K562 (cell line): ENCODE measurements around the gene SDR42E2. TPM values are rescaled to one million over a fixed set of nuclear protein-coding genes. Genes with fewer than 3 reads are reported as not detected.
A peak's percentile ranks its signal among the peaks of the same experiment; 100 is the strongest.

Source experiments
- ATF7 ChIP-seq: fragments of 450-650 bp; IDR thresholded peaks from 2 replicates; pipeline ENCODE4 v1.7.1; 2014; ENCODE audit warnings: mild to moderate bottlenecking, moderate library complexity
- HDAC2 ChIP-seq: fragments of 450-650 bp; IDR thresholded peaks from 2 replicates; pipeline ENCODE4 v1.6.1; 2016; ENCODE audit warnings: mild to moderate bottlenecking
- JUNB ChIP-seq: fragments of 450-650 bp; formaldehyde crosslinking; conservative IDR thresholded peaks from 2 replicates; pipeline ENCODE4 v1.4.0; 2020; ENCODE audit warnings: mild to moderate bottlenecking
- NEUROD1 ChIP-seq: fragments of 150-350 bp; IDR thresholded peaks from 2 replicates; pipeline ENCODE4 v1.6.1; 2014; ENCODE audit warnings: borderline replicate concordance, low read length, low read depth; ENCODE audit not compliant: partially characterized antibody
- SP1 ChIP-seq: sonication (generic); formaldehyde crosslinking; IDR thresholded peaks from 2 replicates; pipeline ENCODE4 v1.8.1; 2022; ENCODE audit warnings: mild to moderate bottlenecking, missing genetic modification reagents
- STAT5B ChIP-seq: fragments of 250-450 bp; sonication (Bioruptor Pico); IDR thresholded peaks from 2 replicates; pipeline ENCODE4 v1.8.0; 2021; ENCODE audit warnings: mild to moderate bottlenecking, inconsistent platforms
- TBP ChIP-seq: optimal IDR thresholded peaks from 2 replicates; pipeline ENCODE3; 2011; ENCODE audit warnings: low read depth, low read length, improper control_type of control experiment
- TGIF2 ChIP-seq: sonication (generic); formaldehyde crosslinking; IDR thresholded peaks from 2 replicates; pipeline ENCODE4 v1.8.1; 2022; ENCODE audit warnings: mild to moderate bottlenecking, missing genetic modification reagents, moderate library complexity
- U2AF2 ChIP-seq: fragments of 200-400 bp; formaldehyde crosslinking; optimal IDR thresholded peaks from 2 replicates; pipeline ENCODE3; 2017; ENCODE audit warnings: low read depth, mild to moderate bottlenecking, low read length
- ZNF146 ChIP-seq: IDR thresholded peaks from one replicate; pipeline ENCODE4 v1.6.1; 2018; ENCODE audit warnings: missing compliant biosample characterization; ENCODE audit not compliant: unreplicated experiment
- ZNF41 ChIP-seq: fragments of 250-450 bp; sonication (Bioruptor Pico); conservative IDR thresholded peaks from 2 replicates; pipeline ENCODE4 v1.4.0; 2020; ENCODE audit warnings: mild to moderate bottlenecking
- ZNF695 ChIP-seq: fragments of 450-650 bp; formaldehyde crosslinking; IDR thresholded peaks from 2 replicates; pipeline ENCODE4 v1.4.0; 2020; ENCODE audit warnings: mild to moderate bottlenecking, moderate library complexity
- ZNF76 ChIP-seq: fragments of 250-450 bp; sonication (Bioruptor Pico); IDR thresholded peaks from 2 replicates; pipeline ENCODE4 v1.4.0; 2020; ENCODE audit warnings: mild to moderate bottlenecking, moderate library complexity, borderline replicate concordance
- ZNF778 ChIP-seq: fragments of 450-650 bp; formaldehyde crosslinking; IDR thresholded peaks from 2 replicates; pipeline ENCODE4 v1.4.0; 2020; ENCODE audit warnings: mild to moderate bottlenecking, moderate library complexity
- polyA plus RNA-seq, 8 experiments: library from polyadenylated mRNA; depleted of rRNA in 4 of 8; stranded (reverse) in 5 of 8; unstranded in 3 of 8; fragments of >200 nt; fragmentation: Nextera tagmentation in 2 of 8; fragmentation: Illumina TruSeq in 1 of 8; extraction: Ambion mirVana in 2 of 8; extraction: Trizol in 1 of 8; gene quantifications; 2 replicates each; pipeline versions ENCODE4 v1.2.1 to v1.2.3, GENCODE V29; 2011 to 2014; ENCODE audit warnings: inconsistent platforms in 1 of 8, missing spikeins in 1 of 8
- total RNA-seq, 7 experiments: library from RNA; depleted of rRNA in 6 of 7; stranded (reverse); fragments of >200 nt in 6 of 7; fragmentation: Illumina TruSeq in 2 of 7; extraction: Trizol in 2 of 7; gene quantifications; 2 replicates each; pipeline versions ENCODE4 v1.2.1 to v1.2.3, GENCODE V29; 2011 to 2021; ENCODE audit warnings: low replicate concordance in 1 of 7
- TF ChIP-seq, protein P1 (sequence below): fragments of 250-450 bp; sonication (Bioruptor Pico); IDR thresholded peaks from 2 replicates; pipeline ENCODE4 v1.5.0; 2021; ENCODE audit warnings: mild to moderate bottlenecking, borderline replicate concordance
- TF ChIP-seq, protein P2 (sequence below): sonication (generic); formaldehyde crosslinking; IDR thresholded peaks from 2 replicates; pipeline ENCODE4 v1.8.1; 2023; ENCODE audit warnings: mild to moderate bottlenecking, missing genetic modification reagents
- TF ChIP-seq, protein P3 (sequence below): sonication (generic); formaldehyde crosslinking; IDR thresholded peaks from 2 replicates; pipeline ENCODE4 v1.8.0; 2022; ENCODE audit warnings: mild to moderate bottlenecking, low read depth, missing genetic modification reagents
- TF ChIP-seq, protein P4 (sequence below): fragments of 250-450 bp; sonication (Bioruptor Pico); IDR thresholded peaks from 2 replicates; pipeline ENCODE4 v1.4.0; 2020

SDR42E2 gene
- total and polyA plus RNA-seq, 9 of the 15 experiments (the other 6 are each of a cell fraction or from before 2014, with no cell fraction given): 0.03 to 0.07 (median 0.04) TPM; not detected in 4

DNA sequence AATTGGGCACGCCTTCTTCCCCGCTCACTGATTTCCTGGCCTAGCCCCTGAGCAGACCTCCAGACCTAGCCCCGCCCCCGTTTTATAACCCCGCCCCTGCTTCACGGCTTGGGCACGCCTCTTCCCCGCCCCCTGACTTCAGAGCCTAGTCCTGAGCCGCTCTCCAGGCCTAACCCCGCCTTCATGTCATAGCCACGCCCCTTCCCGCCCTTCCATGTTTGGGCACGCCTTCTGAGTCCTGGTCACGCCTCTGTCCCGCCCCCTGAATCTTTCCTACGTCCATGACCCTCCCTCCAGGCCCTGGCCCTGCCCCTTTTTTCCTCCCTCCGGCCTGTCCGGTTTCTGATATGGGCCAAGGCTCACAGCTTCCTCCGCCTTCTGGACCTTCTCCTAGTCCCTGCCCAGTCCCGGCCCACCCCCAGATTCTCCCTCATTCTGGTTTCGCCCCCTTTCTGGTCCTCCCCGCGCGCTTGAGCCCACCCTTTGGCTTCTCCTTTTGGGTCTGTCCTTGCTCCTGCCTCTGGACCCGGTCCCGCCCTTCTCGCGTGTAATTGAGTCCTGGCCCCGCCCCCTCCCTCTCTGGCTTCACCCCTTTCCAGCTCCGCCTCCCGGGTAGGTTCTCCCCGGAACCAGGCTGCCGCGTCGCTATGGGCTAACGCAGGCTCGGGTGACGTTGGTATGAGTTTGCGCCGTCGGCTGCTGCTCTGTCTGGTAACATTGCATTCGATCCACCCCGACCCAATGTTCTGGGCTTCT is 28.6 kb downstream of the SDR42E2 start (continued):
- TF ChIP-seq, protein P1, sequence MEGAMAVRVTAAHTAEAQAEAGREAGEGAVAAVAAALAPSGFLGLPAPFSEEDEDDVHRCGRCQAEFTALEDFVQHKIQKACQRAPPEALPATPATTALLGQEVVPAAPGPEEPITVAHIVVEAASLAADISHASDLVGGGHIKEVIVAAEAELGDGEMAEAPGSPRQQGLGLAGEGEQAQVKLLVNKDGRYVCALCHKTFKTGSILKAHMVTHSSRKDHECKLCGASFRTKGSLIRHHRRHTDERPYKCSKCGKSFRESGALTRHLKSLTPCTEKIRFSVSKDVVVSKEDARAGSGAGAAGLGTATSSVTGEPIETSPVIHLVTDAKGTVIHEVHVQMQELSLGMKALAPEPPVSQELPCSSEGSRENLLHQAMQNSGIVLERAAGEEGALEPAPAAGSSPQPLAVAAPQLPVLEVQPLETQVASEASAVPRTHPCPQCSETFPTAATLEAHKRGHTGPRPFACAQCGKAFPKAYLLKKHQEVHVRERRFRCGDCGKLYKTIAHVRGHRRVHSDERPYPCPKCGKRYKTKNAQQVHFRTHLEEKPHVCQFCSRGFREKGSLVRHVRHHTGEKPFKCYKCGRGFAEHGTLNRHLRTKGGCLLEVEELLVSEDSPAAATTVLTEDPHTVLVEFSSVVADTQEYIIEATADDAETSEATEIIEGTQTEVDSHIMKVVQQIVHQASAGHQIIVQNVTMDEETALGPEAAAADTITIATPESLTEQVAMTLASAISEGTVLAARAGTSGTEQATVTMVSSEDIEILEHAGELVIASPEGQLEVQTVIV (CRISPR knock-in tag): no peak
- TF ChIP-seq SP1 (CRISPR knock-in tag) (peak; percentile 96), U2AF2 (no peak), ZNF76 (CRISPR knock-in tag) (no peak), STAT5B (CRISPR knock-in tag) (no peak), TBP (peak; percentile 85), HDAC2 (peak; percentile 46; the same call in 1 of the 2 replicates), ZNF695 (CRISPR knock-in tag) (no peak), ATF7 (peak; percentile 71; the same call in 1 of the 2 replicates), TGIF2 (no peak), ZNF778 (CRISPR knock-in tag) (no peak), JUNB (no peak), ZNF146 (no peak), ZNF41 (CRISPR knock-in tag) (no peak), NEUROD1 (no peak)
- TF ChIP-seq, protein P2, sequence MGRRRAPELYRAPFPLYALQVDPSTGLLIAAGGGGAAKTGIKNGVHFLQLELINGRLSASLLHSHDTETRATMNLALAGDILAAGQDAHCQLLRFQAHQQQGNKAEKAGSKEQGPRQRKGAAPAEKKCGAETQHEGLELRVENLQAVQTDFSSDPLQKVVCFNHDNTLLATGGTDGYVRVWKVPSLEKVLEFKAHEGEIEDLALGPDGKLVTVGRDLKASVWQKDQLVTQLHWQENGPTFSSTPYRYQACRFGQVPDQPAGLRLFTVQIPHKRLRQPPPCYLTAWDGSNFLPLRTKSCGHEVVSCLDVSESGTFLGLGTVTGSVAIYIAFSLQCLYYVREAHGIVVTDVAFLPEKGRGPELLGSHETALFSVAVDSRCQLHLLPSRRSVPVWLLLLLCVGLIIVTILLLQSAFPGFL (CRISPR knock-in tag): no peak
- TF ChIP-seq, protein P3, sequence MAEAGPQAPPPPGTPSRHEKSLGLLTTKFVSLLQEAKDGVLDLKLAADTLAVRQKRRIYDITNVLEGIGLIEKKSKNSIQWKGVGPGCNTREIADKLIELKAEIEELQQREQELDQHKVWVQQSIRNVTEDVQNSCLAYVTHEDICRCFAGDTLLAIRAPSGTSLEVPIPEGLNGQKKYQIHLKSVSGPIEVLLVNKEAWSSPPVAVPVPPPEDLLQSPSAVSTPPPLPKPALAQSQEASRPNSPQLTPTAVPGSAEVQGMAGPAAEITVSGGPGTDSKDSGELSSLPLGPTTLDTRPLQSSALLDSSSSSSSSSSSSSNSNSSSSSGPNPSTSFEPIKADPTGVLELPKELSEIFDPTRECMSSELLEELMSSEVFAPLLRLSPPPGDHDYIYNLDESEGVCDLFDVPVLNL (CRISPR knock-in tag): no peak
- TF ChIP-seq, protein P4, sequence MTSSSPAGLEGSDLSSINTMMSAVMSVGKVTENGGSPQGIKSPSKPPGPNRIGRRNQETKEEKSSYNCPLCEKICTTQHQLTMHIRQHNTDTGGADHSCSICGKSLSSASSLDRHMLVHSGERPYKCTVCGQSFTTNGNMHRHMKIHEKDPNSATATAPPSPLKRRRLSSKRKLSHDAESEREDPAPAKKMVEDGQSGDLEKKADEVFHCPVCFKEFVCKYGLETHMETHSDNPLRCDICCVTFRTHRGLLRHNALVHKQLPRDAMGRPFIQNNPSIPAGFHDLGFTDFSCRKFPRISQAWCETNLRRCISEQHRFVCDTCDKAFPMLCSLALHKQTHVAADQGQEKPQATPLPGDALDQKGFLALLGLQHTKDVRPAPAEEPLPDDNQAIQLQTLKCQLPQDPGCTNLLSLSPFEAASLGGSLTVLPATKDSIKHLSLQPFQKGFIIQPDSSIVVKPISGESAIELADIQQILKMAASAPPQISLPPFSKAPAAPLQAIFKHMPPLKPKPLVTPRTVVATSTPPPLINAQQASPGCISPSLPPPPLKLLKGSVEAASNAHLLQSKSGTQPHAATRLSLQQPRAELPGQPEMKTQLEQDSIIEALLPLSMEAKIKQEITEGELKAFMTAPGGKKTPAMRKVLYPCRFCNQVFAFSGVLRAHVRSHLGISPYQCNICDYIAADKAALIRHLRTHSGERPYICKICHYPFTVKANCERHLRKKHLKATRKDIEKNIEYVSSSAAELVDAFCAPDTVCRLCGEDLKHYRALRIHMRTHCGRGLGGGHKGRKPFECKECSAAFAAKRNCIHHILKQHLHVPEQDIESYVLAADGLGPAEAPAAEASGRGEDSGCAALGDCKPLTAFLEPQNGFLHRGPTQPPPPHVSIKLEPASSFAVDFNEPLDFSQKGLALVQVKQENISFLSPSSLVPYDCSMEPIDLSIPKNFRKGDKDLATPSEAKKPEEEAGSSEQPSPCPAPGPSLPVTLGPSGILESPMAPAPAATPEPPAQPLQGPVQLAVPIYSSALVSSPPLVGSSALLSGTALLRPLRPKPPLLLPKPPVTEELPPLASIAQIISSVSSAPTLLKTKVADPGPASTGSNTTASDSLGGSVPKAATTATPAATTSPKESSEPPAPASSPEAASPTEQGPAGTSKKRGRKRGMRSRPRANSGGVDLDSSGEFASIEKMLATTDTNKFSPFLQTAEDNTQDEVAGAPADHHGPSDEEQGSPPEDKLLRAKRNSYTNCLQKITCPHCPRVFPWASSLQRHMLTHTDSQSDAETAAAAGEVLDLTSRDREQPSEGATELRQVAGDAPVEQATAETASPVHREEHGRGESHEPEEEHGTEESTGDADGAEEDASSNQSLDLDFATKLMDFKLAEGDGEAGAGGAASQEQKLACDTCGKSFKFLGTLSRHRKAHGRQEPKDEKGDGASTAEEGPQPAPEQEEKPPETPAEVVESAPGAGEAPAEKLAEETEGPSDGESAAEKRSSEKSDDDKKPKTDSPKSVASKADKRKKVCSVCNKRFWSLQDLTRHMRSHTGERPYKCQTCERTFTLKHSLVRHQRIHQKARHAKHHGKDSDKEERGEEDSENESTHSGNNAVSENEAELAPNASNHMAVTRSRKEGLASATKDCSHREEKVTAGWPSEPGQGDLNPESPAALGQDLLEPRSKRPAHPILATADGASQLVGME (CRISPR knock-in tag): no peak
